GM12878 (cell line): ENCODE measurements around the gene ATP6V0A1. TPM values are rescaled to one million over a fixed set of nuclear protein-coding genes. Genes with fewer than 3 reads are reported as not detected.

Source experiments
- ASH2L ChIP-seq: fragments of 300-600, 200-600 bp; sonication (generic); IDR thresholded peaks from 2 replicates; pipeline ENCODE4 v1.6.1; 2017; ENCODE audit warnings: low read depth, mild to moderate bottlenecking, borderline replicate concordance
- ATF2 ChIP-seq: IDR thresholded peaks from 2 replicates; pipeline ENCODE4 v1.6.1; 2012; ENCODE audit warnings: low read length, inconsistent platforms
- CREM ChIP-seq: IDR thresholded peaks from 2 replicates; pipeline ENCODE4 v1.6.1; 2014; ENCODE audit warnings: antibody characterized with exemption, low read depth
- FOS ChIP-seq: IDR thresholded peaks from 3 replicates; pipeline ENCODE4 v1.6.1; 2011; ENCODE audit warnings: borderline replicate concordance; ENCODE audit not compliant: insufficient read length; ENCODE audit errors: extremely low read depth
- IRF4 ChIP-seq: IDR thresholded peaks from 2 replicates; pipeline ENCODE4 v1.6.1; 2011; ENCODE audit warnings: low read depth, low read length
- IRF5 ChIP-seq: fragments of 450-650 bp; IDR thresholded peaks from 2 replicates; pipeline ENCODE4 v1.6.1; 2017; ENCODE audit warnings: borderline replicate concordance
- JUNB ChIP-seq: IDR thresholded peaks from 2 replicates; pipeline ENCODE4 v1.6.1; 2016; ENCODE audit warnings: antibody characterized with exemption, mild to moderate bottlenecking
- JUND ChIP-seq: IDR thresholded peaks from 2 replicates; pipeline ENCODE4 v1.6.1; 2012; ENCODE audit warnings: low read depth, mild to moderate bottlenecking, low read length, improper control_type of control experiment, moderate library complexity
- LARP7 ChIP-seq: fragments of 450-650 bp; IDR thresholded peaks from 2 replicates; pipeline ENCODE4 v1.6.1; 2017; ENCODE audit warnings: mild to moderate bottlenecking
- MEF2B ChIP-seq: fragments of 450-650 bp; IDR thresholded peaks from 2 replicates; pipeline ENCODE4 v1.6.1; 2018; ENCODE audit warnings: mild to moderate bottlenecking, moderate library complexity; ENCODE audit not compliant: partially characterized antibody, poor library complexity, severe bottlenecking
- NFXL1 ChIP-seq: fragments of 450-650 bp; IDR thresholded peaks from 2 replicates; pipeline ENCODE4 v1.6.1; 2017; ENCODE audit warnings: antibody characterized with exemption, mild to moderate bottlenecking, borderline replicate concordance
- RAD51 ChIP-seq: fragments of 450-650 bp; IDR thresholded peaks from 2 replicates; pipeline ENCODE4 v1.6.1; 2016; ENCODE audit warnings: moderate library complexity, mild to moderate bottlenecking, inconsistent platforms
- RB1 ChIP-seq: fragments of 450-650 bp; formaldehyde crosslinking; IDR thresholded peaks from 2 replicates; pipeline ENCODE4 v1.6.1; 2017; ENCODE audit warnings: mild to moderate bottlenecking, borderline replicate concordance
- RFX5 ChIP-seq: IDR thresholded peaks from 2 replicates; pipeline ENCODE4 v1.6.1; 2011; ENCODE audit warnings: low read depth, low read length, improper control_type of control experiment
- RUNX3 ChIP-seq: IDR thresholded peaks from 2 replicates; pipeline ENCODE4 v1.6.1; 2012; ENCODE audit warnings: low read length, inconsistent platforms
- SMC3 ChIP-seq: IDR thresholded peaks from 2 replicates; pipeline ENCODE4 v1.6.1; 2011; ENCODE audit warnings: low read length, improper control_type of control experiment, borderline replicate concordance
- SRF ChIP-seq, 2 experiments: IDR thresholded peaks; 2 replicates each; pipeline ENCODE4 v1.6.1; 2011; ENCODE audit warnings: low read depth in 2 of 2, low read length in 2 of 2, mild to moderate bottlenecking in 1 of 2, moderate library complexity in 1 of 2
- TARDBP ChIP-seq: IDR thresholded peaks from 2 replicates; pipeline ENCODE4 v1.6.1; 2016; ENCODE audit warnings: borderline replicate concordance
- YBX1 ChIP-seq: fragments of 450-650 bp; IDR thresholded peaks from 2 replicates; pipeline ENCODE4 v1.6.1; 2016; ENCODE audit warnings: antibody characterized with exemption
- ZNF24 ChIP-seq: fragments of 450-650 bp; IDR thresholded peaks from 2 replicates; pipeline ENCODE4 v1.6.1; 2017; ENCODE audit warnings: antibody characterized with exemption, mild to moderate bottlenecking
- ZSCAN29 ChIP-seq: fragments of 450-650 bp; IDR thresholded peaks from 2 replicates; pipeline ENCODE4 v1.6.1; 2017; ENCODE audit warnings: mild to moderate bottlenecking, moderate library complexity
- polyA plus RNA-seq, 11 experiments: library from polyadenylated mRNA; depleted of rRNA in 4 of 11; unstranded in 6 of 11; stranded (reverse) in 5 of 11; fragments of >200 nt; fragmentation: Nextera tagmentation in 4 of 11; fragmentation: Illumina TruSeq in 1 of 11; extraction: Ambion mirVana in 4 of 11; extraction: Trizol in 1 of 11; gene quantifications; 1 replicate in 1 of 11; 2 replicates in 10 of 11; pipeline versions ENCODE4 v1.2.1 to v1.2.3, GENCODE V29; 2011 to 2016; ENCODE audit warnings: inconsistent platforms in 2 of 11, missing spikeins in 2 of 11, low read depth in 1 of 11
- total RNA-seq, 4 experiments: library from RNA; depleted of rRNA in 3 of 4; stranded (reverse); fragments of >200 nt in 3 of 4; fragmentation: Illumina TruSeq in 1 of 4; extraction: Trizol in 1 of 4; gene quantifications; 2 replicates each; pipeline versions ENCODE4 v1.2.1 to v1.2.3, GENCODE V29; 2013 to 2021
- TF ChIP-seq, protein P1 (sequence below): fragments of 450-650 bp; formaldehyde crosslinking; IDR thresholded peaks from 2 replicates; pipeline ENCODE4 v1.5.0; 2022; ENCODE audit warnings: mild to moderate bottlenecking, missing genetic modification characterization
- TF ChIP-seq, protein P2 (sequence below): fragments of 150-350 bp; IDR thresholded peaks from 2 replicates; pipeline ENCODE4 v1.6.1; 2014; ENCODE audit warnings: mild to moderate bottlenecking, low read depth, low read length
- TF ChIP-seq, protein P3 (sequence below): fragments of 450-650 bp; IDR thresholded peaks from 2 replicates; pipeline ENCODE4 v1.6.1; 2017; ENCODE audit warnings: mild to moderate bottlenecking

The ATP6V0A1 gene
- total and polyA plus RNA-seq, 10 of the 15 experiments (the other 5 are each of a cell fraction or from before 2014, with no cell fraction given), result 3.0 to 76.6 (median 30.9) TPM

DNA sequence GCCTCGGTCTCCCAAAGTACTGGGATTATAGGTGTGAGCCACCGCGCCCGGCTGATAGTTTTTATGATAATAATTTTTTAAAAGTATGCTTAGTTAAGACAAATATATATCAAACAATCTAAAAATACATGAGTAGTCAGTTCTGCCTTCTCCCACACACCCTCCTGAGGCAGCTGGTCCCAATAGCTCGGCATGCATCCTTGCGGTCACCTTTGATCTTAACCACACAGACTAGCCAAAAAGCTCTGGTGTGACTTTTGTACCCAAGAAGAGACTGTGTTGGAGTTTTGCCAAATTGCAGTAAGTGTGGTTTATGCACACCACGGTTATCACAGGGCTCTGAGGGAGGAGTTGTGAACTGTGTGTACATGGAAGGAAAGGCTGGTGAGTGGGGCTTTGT is 25.6 kb downstream of the ATP6V0A1 start (continued):
- TF ChIP-seq FOS, result no peak
- TF ChIP-seq ASH2L, result no peak
- TF ChIP-seq ZSCAN29, result no peak
- peak; percentile 51; the same call in 1 of the 2 replicates for TF ChIP-seq IRF5
- no peak for TF ChIP-seq IRF4
- TF ChIP-seq YBX1, result no peak
- TF ChIP-seq LARP7, result no peak
- peak; percentile 52; the same call in 1 of the 2 replicates for TF ChIP-seq JUNB
- TF ChIP-seq, protein P1, sequence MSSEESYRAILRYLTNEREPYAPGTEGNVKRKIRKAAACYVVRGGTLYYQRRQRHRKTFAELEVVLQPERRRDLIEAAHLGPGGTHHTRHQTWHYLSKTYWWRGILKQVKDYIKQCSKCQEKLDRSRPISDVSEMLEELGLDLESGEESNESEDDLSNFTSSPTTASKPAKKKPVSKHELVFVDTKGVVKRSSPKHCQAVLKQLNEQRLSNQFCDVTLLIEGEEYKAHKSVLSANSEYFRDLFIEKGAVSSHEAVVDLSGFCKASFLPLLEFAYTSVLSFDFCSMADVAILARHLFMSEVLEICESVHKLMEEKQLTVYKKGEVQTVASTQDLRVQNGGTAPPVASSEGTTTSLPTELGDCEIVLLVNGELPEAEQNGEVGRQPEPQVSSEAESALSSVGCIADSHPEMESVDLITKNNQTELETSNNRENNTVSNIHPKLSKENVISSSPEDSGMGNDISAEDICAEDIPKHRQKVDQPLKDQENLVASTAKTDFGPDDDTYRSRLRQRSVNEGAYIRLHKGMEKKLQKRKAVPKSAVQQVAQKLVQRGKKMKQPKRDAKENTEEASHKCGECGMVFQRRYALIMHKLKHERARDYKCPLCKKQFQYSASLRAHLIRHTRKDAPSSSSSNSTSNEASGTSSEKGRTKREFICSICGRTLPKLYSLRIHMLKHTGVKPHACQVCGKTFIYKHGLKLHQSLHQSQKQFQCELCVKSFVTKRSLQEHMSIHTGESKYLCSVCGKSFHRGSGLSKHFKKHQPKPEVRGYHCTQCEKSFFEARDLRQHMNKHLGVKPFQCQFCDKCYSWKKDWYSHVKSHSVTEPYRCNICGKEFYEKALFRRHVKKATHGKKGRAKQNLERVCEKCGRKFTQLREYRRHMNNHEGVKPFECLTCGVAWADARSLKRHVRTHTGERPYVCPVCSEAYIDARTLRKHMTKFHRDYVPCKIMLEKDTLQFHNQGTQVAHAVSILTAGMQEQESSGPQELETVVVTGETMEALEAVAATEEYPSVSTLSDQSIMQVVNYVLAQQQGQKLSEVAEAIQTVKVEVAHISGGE, result no peak
- no peak for TF ChIP-seq SMC3
- peak; percentile 99 for TF ChIP-seq RUNX3
- no peak for TF ChIP-seq SRF (IDR thresholded peaks at IDR 0.05; ENCODE audit: low read depth in 2 of 2, low read length in 2 of 2)
- no peak for TF ChIP-seq ZNF24
- no peak for TF ChIP-seq JUND
- TF ChIP-seq TARDBP, result no peak
- no peak for TF ChIP-seq ATF2
- no peak for TF ChIP-seq NFXL1
- TF ChIP-seq MEF2B, result peak; percentile 91
- peak; percentile 68; the same call in 1 of the 2 replicates for TF ChIP-seq CREM
- TF ChIP-seq, protein P2, sequence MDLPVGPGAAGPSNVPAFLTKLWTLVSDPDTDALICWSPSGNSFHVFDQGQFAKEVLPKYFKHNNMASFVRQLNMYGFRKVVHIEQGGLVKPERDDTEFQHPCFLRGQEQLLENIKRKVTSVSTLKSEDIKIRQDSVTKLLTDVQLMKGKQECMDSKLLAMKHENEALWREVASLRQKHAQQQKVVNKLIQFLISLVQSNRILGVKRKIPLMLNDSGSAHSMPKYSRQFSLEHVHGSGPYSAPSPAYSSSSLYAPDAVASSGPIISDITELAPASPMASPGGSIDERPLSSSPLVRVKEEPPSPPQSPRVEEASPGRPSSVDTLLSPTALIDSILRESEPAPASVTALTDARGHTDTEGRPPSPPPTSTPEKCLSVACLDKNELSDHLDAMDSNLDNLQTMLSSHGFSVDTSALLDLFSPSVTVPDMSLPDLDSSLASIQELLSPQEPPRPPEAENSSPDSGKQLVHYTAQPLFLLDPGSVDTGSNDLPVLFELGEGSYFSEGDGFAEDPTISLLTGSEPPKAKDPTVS, result no peak
- TF ChIP-seq RFX5, result no peak
- TF ChIP-seq, protein P3, sequence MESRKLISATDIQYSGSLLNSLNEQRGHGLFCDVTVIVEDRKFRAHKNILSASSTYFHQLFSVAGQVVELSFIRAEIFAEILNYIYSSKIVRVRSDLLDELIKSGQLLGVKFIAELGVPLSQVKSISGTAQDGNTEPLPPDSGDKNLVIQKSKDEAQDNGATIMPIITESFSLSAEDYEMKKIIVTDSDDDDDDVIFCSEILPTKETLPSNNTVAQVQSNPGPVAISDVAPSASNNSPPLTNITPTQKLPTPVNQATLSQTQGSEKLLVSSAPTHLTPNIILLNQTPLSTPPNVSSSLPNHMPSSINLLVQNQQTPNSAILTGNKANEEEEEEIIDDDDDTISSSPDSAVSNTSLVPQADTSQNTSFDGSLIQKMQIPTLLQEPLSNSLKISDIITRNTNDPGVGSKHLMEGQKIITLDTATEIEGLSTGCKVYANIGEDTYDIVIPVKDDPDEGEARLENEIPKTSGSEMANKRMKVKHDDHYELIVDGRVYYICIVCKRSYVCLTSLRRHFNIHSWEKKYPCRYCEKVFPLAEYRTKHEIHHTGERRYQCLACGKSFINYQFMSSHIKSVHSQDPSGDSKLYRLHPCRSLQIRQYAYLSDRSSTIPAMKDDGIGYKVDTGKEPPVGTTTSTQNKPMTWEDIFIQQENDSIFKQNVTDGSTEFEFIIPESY, result no peak
- TF ChIP-seq RB1, result peak; percentile 48; the same call in 1 of the 2 replicates
- TF ChIP-seq RAD51, result peak; percentile 60
